Activated B cell treated with CpG ODN at 0.5 μM for 24 hours (primary cell): Measurements from ENCODE around the gene TLE3. TPM values are rescaled to one million over a fixed set of nuclear protein-coding genes. Genes with fewer than 3 reads are reported as not detected.

ENCODE experiments used
- ATAC-seq: fragments of 200-7000 bp; cut with Tn5 transposase; one replicate; pipeline ENCODE4 v1.10.0; 2021; ENCODE audit warnings: low read depth, mild to moderate bottlenecking, moderate library complexity
- CTCF ChIA-PET: fragments of 350-600 bp; sonication (Branson Sonifier 250); formaldehyde crosslinking; loops from one replicate; lab custom pipeline; 2021; ENCODE audit warnings: antibody characterized with exemption; lab: Charles Lee
- POLR2A ChIA-PET: fragments of 350-600 bp; sonication (Branson Sonifier 250); formaldehyde crosslinking; loops from one replicate; lab custom pipeline; 2021; ENCODE audit warnings: antibody characterized with exemption; lab: Charles Lee
- DNase-seq: peaks from one replicate; pipeline ENCODE4 v3.0.0; 2022
- H3K27ac Mint-ChIP-seq: one replicate; pipeline ENCODE4 v1.8.0; 2020; ENCODE audit warnings: mixed read lengths
- H3K27me3 Mint-ChIP-seq: one replicate; pipeline ENCODE4 v1.8.0; 2021; ENCODE audit warnings: mixed read lengths
- H3K36me3 Mint-ChIP-seq: one replicate; pipeline ENCODE4 v1.8.0; 2021; ENCODE audit warnings: low read depth, mixed read lengths
- H3K4me1 Mint-ChIP-seq: one replicate; pipeline ENCODE4 v1.8.0; 2021; ENCODE audit warnings: mixed read lengths
- H3K4me3 Mint-ChIP-seq: one replicate; pipeline ENCODE4 v1.8.0; 2020; ENCODE audit warnings: mild to moderate bottlenecking, mixed read lengths
- H3K9me3 Mint-ChIP-seq: one replicate; pipeline ENCODE4 v1.8.0; 2020; ENCODE audit warnings: mixed read lengths
- intact Hi-C: fragments of 100-400 bp; cut with micrococcal nuclease; formaldehyde crosslinking; loops from one replicate; pipeline ENCODE4 v1.15.1; 2024
- total RNA-seq: library from RNA; stranded (reverse); gene quantifications from 2 replicates; pipeline ENCODE4 v1.2.3, GENCODE V29; 2022
- TF ChIP-seq, protein P1 (sequence below): fragments of 200-600 bp; IDR thresholded peaks from one replicate; pipeline ENCODE4 v1.8.0; 2022; ENCODE audit warnings: antibody characterized with exemption, mild to moderate bottlenecking

The TLE3 gene
- total RNA-seq, 1 donor from 2014 or later, result 110 TPM

DNA sequence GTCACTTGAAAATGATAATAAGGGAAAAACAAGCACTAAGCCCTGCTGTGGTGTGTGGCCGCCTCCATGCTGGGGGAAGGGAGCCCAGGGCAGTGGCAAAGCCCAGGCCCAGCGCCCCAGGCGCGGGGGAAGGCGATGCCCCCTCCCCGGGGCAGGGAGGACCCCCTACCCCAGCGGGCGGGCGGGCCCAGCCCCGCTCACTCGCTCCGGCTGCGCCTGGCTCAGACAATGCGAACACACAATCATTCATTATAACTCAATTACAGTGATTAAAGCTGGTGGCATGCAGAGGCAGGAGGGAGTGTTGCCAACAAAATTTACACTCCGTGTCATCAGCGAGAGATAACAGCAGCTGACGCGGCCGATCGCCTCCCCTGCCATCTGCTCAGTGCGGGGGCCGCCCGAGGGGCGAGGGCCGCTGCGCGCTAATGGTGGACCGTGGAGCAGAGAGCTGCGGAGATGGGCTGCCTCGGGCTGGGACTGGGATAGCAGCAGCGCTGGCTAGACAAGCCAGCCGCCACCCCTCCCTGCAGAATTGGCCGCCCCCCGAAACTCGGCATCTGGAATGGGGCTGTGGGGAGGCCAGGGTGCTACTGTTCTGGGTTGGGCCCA, 64.1 kb downstream of the TLE3 start:
- no peak overlapping the region for H3K4me3 Mint-ChIP-seq
- no peak for DNase-seq
- H3K9me3 Mint-ChIP-seq, result no peaks in the 10 kb centered on the region
- H3K27me3 Mint-ChIP-seq, result no peaks in the 10 kb centered on the region
- TF ChIP-seq, protein P1, sequence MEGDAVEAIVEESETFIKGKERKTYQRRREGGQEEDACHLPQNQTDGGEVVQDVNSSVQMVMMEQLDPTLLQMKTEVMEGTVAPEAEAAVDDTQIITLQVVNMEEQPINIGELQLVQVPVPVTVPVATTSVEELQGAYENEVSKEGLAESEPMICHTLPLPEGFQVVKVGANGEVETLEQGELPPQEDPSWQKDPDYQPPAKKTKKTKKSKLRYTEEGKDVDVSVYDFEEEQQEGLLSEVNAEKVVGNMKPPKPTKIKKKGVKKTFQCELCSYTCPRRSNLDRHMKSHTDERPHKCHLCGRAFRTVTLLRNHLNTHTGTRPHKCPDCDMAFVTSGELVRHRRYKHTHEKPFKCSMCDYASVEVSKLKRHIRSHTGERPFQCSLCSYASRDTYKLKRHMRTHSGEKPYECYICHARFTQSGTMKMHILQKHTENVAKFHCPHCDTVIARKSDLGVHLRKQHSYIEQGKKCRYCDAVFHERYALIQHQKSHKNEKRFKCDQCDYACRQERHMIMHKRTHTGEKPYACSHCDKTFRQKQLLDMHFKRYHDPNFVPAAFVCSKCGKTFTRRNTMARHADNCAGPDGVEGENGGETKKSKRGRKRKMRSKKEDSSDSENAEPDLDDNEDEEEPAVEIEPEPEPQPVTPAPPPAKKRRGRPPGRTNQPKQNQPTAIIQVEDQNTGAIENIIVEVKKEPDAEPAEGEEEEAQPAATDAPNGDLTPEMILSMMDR, result no peak
- no peak for ATAC-seq
- H3K4me1 Mint-ChIP-seq, result peaks cover 50% of the 10 kb centered on the region
- ChIA-PET POLR2A (interaction anchor here (3.5 kb wide), 1 partner anchor 10 kb away, joined by 22 read pairs; no protein-coding TSS in a partner anchor), CTCF (interaction anchor here (3.1 kb wide), 1 partner anchor 53 kb away, joined by 9 read pairs; no protein-coding TSS in a partner anchor)
- intact Hi-C loops, result no loop called here
- no peak overlapping the region for H3K27ac Mint-ChIP-seq
- H3K36me3 Mint-ChIP-seq, result no peaks in the 10 kb centered on the region

DNA sequence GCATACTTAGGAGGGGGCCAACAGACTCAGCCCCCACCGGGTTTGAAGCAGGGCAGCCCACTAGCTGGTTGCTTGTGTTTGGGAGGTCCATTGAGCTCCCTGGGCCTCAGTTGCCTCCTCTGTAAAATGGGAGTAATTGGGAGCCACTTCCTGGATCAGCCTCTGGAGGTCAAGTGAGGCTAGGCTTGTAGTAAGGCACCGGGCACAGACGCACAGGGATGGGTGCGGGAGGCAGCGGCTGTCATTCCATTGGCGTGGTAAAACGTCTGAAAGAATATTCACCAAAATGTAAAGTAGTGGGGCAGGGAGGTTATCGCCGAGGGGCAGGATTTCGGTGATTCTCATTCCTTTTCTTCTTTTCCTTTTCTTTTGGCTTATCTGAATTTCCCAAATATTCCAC, 64.6 kb downstream of the TLE3 start:
- ChIA-PET POLR2A (no interaction called here), CTCF (no interaction called here)
- Mint-ChIP-seq H3K9me3 (no peaks in the 10 kb centered on the region), H3K4me1 (peaks cover 45% of the 10 kb centered on the region), H3K36me3 (no peaks in the 10 kb centered on the region), H3K27me3 (no peaks in the 10 kb centered on the region), H3K27ac (no peak overlapping the region), H3K4me3 (no peak overlapping the region)
- DNase-seq, result no peak
- TF ChIP-seq, protein P1, result no peak
- intact Hi-C loops, result no loop called here
- ATAC-seq, result no peak

DNA sequence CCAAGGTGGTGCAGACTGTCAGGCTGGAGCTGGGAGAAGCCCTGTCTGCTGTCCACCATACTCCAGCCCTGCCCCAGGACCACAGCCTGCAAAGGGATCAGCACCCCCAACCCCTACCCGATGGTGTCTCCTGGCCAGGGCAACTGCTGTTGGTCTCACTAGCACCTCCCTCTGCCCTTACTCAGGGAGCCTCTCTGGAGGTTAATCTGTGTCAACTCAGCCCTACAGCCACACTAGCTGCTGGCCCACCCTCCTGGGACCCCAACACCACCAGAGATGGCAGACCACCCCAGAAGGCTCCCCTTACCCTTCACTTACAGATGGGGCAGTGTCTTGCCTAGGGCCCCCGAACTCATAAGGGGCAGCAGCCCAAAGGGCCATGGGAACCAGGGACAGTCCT, 65.2 kb downstream of the TLE3 start:
- no peak overlapping the region for H3K27ac Mint-ChIP-seq
- ChIA-PET CTCF (no interaction called here), POLR2A (no interaction called here)
- H3K27me3 Mint-ChIP-seq, result no peaks in the 10 kb centered on the region
- DNase-seq (no peak), ATAC-seq (no peak)
- TF ChIP-seq, protein P1, result no peak
- H3K9me3 Mint-ChIP-seq, result no peaks in the 10 kb centered on the region
- H3K4me3 Mint-ChIP-seq, result no peak overlapping the region
- H3K4me1 Mint-ChIP-seq, result peaks cover 39% of the 10 kb centered on the region
- intact Hi-C loops, result no loop called here
- H3K36me3 Mint-ChIP-seq, result no peaks in the 10 kb centered on the region

DNA sequence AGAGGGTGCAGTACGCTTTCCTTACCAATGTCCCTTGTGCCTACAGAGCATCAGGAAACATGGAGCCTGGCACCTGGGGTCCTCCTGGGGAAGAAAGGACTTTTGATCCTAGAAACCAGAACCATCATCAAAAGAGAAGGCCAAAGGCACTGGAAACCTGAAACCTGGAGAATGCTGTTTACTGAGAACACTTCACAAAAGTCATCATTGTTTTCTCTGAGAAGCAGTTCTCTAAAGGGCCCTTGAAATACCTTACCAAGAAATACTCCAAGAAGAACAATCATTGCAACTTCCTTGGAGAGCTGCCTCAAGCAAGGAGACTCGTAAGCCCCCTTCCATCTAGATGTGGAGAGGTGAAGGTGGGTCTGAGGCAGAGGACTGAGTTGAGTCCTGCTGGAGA, 66.0 kb downstream of the TLE3 start:
- H3K4me1 Mint-ChIP-seq, result peaks cover 31% of the 10 kb centered on the region
- DNase-seq, result no peak
- ChIA-PET CTCF (no interaction called here), POLR2A (no interaction called here)
- no peak for ATAC-seq
- H3K27me3 Mint-ChIP-seq, result peaks cover under 1% of the 10 kb centered on the region
- TF ChIP-seq, protein P1, result no peak
- H3K9me3 Mint-ChIP-seq, result no peaks in the 10 kb centered on the region
- H3K4me3 Mint-ChIP-seq, result no peak overlapping the region
- no peaks in the 10 kb centered on the region for H3K36me3 Mint-ChIP-seq
- intact Hi-C loops, result no loop called here
- H3K27ac Mint-ChIP-seq, result no peak overlapping the region

DNA sequence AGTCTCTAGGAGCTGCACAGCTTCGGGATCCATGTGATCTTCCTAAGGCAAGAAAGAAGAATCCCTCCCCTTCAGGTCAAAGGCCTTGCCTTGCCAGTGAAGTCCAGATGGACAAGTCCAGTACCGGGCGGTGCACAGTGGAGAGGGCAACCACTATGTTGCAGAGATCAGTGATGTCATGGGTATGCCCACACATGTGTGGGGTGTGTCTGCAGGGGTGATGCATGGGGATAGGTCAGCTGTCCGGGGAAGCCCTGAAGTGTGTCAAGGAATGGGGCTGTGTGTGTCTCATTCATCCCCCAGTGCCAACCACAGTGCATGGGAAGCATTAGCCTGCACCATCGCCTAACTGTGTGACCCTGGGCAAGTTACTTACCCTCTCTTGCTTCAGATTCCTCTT, 66.5 kb downstream of the TLE3 start:
- ChIA-PET CTCF (no interaction called here), POLR2A (no interaction called here)
- Mint-ChIP-seq H3K36me3 (no peaks in the 10 kb centered on the region), H3K4me3 (no peak overlapping the region), H3K9me3 (no peaks in the 10 kb centered on the region), H3K4me1 (peaks cover 27% of the 10 kb centered on the region), H3K27ac (no peak overlapping the region), H3K27me3 (peaks cover 2% of the 10 kb centered on the region)
- DNase-seq, result no peak
- ATAC-seq, result no peak
- TF ChIP-seq, protein P1, result no peak
- intact Hi-C loops, result no loop called here
